Stimulated activated CD4-positive, alpha-beta T cell treated with anti-CD3 and anti-CD28 coated beads, Interleukin-1b, Interleukin-23, amount 100 ng/mL, for 1 hour (primary cell): Measurements from ENCODE around the gene AKAP13.
A peak's percentile ranks its signal among the peaks of the same experiment; 100 is the strongest.
"Not testable (repeated sequence)": the region's sequence is repeated elsewhere in the genome, so short reads cannot be mapped to it uniquely, and the experiment has no call there.

Source experiments
- DNase-seq, 2 donors: peaks; one replicate each; pipeline ENCODE4 v3.0.0-alpha.2; 2020; ENCODE audit warnings: low read depth in 2 of 2

AKAP13 gene

DNA sequence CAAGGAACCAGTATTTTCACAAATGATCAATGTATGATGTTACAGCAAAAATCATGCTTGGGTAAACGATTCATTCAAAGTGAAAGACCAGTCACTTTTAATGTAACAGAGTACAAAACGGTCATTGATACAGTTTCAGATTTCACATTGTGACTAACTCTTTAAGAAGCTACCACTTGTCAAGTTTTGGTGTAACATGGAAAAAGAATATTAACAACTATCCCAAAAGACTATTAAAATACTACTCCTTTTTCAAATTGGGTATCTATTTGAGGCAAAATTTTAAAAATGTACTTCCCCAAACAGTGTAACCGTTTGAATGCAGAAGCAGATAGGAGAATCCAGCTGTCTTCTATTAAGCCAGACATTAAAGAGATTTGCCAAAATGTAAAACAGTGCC lies 31.7 kb downstream of the AKAP13 start:
- no peak for DNase-seq

DNA sequence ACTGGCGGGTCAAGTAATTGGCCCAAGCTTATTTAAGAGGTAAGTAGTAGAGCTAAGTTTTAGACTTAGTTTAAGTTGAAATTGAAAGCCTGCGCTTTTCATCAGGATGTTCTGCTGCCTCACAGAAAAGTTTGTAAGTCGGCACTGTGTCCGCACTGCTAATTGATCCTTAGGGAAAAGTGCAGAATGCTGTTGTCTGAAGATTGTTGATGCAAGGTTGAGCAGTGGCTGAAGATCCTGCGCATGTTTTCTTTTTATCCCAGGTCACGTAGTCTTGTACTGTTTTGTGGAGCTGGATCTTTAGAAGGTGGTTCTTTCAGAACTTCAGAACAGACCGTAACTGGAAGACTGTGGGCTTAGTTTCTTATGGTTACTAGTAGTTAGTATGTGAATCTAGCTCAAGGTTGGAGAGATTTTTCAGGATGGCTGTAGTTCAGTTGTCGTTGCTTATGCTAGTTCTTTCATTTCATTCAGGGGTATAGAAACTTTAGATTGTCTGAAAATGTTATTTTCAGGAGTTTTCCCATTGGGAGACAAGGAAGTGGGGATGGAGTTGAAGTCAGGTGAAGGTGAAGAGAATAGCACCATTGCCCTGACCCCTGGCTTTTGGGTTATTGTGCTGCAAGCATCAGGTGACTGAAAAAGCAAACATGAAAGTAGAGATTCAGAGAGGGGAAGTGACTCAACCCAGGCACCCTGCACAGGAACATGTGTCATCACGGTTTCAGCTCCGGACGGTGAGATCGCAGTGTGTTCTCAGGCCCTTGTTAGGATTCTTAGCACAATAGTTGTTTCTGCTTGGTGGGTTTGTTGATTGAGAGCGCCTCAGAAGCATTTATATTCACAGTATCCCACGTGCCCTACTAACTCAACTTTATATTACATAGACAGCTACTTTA lies 32.8 kb downstream of the AKAP13 start:
- peak; percentile 35 to 40 for DNase-seq

GRCh38 chr15:85414037-85414436 lies 33.6 kb downstream of the AKAP13 start:
- no peak for DNase-seq

GRCh38 chr15:85414495-85414894 lies 34.1 kb downstream of the AKAP13 start:
- DNase-seq: no peak

- no peak for DNase-seq
Measured at GRCh38 chr15:85414991-85415390, 34.6 kb downstream of the AKAP13 start.

DNA sequence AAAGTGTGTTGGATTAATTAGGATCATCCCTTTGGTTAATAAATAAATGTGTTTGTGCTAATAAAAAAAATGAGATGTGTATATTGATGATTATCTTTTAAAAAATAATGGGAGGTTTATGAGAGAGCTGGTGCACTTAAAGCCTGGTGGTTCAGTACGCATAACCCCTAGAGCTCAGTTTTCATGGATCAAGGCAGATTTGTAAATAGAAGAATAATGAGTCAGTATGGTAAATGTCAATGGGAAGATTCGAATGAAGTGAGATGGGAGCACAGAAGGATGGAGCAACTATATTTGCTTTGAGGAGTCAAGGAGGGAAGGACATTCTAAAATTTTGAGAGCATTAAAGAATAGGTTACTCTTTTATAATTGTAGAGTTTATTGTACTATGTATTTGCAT lies 35.4 kb downstream of the AKAP13 start:
- DNase-seq: no peak

GRCh38 chr15:85417276-85417675 lies 36.9 kb downstream of the AKAP13 start:
- DNase-seq: no peak

DNA sequence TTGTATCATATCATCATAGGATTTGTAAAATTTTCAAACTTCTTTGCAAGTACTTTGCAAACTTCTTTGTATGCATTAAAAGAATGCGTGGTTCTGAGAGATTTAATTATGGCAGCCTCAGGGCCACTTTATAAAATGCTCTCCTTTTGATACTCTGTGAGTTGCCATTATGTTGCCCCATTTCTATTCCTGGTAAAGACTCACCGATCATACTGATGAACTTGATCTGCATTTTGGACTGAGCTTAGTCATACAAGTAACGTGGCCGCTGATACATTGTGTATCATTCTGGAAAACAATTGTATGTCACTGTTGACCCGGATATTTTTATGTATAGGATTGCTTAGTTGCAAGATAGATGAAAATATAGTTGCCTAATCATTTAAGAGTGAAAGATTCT lies 38.8 kb downstream of the AKAP13 start:
- DNase-seq: no peak

DNA sequence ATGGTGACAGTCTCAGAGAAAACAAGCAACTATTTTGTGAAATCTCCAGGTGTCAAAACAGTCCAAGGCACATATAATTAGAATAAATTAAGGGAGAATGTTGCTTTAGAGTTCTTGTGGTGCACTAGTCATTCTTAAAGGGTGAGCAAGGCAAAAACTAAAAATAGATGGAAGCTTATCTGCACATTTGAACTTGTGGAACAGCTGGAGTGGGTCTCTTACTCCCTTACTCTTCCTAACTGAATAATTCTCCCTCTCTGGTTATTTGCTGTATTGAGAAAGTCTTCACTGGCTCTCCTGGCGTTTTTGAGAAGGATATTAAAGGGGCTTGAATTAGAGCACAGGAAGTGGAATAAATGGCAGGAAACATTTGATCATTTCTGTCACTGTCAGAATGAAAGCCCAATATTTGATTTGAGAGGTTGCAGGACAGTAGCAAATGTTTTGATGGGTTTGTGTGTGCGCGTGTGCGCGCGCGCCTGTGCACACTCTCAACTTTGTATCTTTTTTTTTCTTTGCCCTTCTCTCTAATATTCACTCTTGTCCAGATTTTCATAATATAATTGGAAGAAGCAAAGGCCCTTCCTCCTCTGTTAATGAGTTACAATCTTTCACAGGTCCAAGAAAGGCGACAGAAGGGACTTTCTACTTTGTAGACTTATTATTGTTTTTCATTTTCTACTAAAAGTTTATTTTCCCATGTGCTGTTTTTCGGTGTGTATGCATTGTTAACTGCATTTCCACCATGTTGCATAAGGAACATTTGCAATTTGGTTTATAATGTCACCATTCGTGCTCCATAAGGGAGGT lies 40.9 kb downstream of the AKAP13 start:
- DNase-seq: no peak

GRCh38 chr15:85422607-85423006 lies 42.2 kb downstream of the AKAP13 start:
- DNase-seq: no peak

GRCh38 chr15:85423256-85423655 lies 42.9 kb downstream of the AKAP13 start:
- no peak for DNase-seq

DNA sequence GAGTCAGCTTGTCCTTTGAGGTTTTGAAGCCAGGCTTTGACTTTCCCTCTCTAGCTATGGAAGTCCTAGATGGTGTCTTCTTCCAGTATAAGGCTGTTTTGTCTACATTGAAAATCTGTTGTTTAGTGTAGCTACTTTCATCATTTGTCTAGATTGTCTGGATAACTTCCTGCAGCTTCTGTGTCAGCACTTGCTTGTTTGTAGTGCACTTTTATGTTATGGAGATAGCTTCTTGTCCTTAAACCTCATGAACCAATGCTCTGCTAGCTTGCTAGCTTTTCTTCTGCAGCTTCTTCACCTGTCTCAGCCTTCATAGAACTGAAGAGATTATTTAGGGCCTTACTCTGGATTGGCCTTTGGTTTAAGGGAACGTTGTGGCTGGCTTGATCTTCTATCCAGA lies 43.8 kb downstream of the AKAP13 start:
- no peak for DNase-seq

DNA sequence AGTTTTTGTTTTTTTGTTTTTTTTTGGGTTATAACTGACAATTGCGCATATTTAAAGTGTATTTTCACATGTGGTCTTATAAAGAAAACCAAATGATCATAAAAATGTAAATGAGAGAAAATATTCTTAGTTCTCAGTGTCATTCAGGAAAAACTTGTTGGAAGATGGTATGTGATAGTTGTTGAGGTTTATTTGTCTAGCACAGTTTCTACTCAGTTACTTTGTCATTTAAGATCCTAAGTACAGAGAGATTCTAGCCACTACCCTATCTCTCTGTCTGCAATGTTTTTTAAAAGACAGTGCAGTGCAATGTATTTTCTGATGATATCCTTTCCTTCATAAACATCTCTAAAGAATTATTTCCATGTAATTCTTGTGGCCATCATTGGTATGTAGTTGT lies 46.1 kb downstream of the AKAP13 start:
- DNase-seq: no peak

DNA sequence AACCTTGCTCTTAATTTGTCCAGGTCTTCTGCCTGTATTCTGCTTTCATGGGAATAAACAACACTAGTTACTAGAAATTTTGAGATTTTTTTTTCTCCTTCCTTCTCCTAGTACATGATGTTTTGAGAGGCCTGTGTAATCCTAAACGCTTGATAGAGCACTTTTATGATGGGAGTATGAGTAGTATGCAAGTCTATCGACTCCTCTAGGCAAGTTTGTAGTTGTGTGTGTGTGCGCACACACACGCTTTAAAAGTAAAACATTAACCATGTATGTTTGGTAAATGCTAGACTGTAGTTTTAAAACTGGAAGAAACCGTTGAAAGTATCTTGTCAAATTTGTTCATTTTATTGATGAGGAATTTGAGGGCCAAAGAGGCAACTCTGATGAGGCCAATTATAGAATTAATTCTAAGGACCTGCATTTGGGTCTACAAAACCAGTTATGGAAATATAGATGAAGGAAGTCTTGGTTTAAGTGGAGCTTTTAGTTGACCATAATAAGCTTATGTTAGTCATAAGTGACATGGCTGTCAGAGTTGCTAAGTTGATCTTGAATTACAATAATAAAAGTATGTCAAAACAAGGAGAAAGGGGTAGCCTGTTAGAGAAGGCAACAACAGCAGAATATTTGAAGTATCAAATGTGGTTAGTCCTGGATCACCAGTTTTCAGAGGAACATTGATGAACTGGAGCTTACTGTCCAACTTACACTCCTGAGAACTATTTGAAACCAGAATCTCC lies 47.1 kb downstream of the AKAP13 start:
- DNase-seq: no peak

DNA sequence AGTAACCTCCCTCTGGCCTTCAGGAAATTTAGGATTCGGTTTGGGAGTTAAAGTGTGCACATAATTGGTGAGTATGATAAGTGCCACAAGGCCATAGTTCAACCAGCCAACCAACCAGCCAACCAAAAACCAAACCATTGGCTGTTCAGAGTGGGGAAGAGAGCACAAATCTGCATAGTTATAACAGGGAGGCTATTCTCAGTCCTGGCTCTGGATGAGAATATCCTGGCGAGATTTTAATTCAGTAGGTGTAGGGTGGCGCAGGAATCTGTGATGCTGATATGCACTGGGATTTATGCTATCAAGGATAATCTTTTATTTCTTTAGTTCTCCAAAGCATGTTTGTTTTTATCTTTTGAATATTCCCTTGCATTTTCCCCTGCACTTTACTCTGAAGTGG lies 49.1 kb downstream of the AKAP13 start:
- no peak for DNase-seq

- no peak for DNase-seq
Measured at GRCh38 chr15:85430406-85431204, 50.2 kb downstream of the AKAP13 start.

DNA sequence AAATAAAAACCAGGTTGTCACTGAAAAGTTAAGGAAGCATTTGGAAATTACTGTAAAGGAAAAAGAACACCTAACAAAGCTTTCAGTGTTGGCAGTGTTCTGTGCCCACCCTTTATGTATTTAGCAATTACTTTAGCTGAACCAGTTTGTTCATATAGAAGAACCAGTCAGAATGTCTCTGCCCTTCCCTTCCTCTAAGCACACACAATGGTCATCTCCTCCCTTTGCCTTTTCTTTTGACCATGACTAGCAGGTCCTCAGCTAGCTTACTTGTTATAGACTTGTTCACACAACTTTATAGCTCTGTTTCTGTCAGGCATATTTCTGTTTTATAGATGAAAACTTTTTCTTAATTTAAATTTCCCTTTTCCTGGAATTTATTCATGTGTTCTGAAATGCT lies 59.6 kb downstream of the AKAP13 start:
- no peak for DNase-seq

- no peak for DNase-seq
Measured at GRCh38 chr15:85440451-85440850, 60.0 kb downstream of the AKAP13 start.

DNA sequence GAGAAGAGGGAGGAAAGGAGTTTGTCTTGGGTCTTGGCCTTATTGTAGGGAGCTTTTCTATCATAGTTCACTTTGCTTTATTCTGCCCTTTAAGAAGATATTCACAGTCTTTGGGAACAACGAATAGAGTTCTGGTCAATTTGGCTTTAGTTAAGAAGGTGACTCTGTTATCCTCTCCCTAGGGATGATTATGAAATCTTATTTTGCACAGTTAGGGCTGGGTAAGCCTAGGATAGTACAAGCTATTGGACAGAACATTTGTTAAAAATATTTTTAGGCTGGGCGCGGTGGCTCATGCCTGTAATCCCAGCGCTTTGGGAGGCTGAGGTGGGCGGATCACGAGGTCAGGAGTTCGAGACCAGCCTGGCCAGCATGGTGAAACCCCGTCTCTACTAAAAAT lies 61.5 kb downstream of the AKAP13 start:
- DNase-seq: not testable (repeated sequence)

GRCh38 chr15:85443046-85443445 lies 62.6 kb downstream of the AKAP13 start:
- DNase-seq: no peak

DNA sequence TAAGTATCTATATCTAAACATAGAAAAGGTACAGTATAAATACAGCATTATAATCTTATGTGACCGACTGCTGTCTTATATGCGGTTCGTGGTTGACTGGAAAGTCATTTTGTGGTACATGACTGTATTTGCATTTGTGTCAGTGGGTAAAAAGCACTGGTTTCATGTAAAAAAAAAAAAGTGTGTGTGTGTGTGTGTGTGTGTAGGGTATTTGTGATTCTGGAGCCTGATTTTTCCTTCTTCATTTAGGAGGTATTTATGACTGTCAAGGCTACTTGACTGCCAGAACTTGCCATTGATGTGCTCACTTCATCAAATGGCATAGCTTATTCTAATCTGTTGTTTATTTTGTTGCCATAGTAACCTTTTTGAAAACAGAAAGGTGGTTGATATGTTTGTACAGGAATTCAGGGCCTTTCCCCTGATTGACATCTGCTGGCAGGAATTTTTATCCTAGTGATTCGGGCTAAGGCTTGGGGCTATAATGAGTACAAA lies 63.2 kb downstream of the AKAP13 start:
- no peak for DNase-seq
